ENCODE data around the gene AKT3.

Gene AKT3

GRCh38 chr1:243730487-243731150, 119.4 kb downstream of the AKT3 start:
- DNase-seq = no peak

DNA sequence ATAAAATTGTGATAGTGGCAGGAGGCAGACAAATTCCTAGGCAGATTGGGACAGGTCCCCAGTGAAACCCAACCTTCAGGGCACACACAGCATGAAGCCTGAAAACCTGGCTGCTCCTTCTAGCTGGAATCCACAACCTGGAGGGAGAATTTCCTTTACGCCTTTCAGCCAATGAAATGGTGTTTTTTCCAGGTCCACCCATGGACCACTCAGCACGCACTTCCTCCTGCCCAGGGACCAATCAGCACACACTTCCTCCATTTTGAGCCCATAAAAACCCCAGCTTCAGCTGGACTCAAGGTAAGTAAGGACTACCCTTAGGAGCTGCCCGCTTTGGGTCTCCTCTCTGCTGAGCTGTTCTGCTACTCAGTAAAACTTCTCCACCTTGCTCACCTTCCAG, 120.1 kb downstream of the AKT3 start:
- DNase-seq = no peak

GRCh38 chr1:243727503-243728203, 122.4 kb downstream of the AKT3 start:
- no peak for DNase-seq

DNA sequence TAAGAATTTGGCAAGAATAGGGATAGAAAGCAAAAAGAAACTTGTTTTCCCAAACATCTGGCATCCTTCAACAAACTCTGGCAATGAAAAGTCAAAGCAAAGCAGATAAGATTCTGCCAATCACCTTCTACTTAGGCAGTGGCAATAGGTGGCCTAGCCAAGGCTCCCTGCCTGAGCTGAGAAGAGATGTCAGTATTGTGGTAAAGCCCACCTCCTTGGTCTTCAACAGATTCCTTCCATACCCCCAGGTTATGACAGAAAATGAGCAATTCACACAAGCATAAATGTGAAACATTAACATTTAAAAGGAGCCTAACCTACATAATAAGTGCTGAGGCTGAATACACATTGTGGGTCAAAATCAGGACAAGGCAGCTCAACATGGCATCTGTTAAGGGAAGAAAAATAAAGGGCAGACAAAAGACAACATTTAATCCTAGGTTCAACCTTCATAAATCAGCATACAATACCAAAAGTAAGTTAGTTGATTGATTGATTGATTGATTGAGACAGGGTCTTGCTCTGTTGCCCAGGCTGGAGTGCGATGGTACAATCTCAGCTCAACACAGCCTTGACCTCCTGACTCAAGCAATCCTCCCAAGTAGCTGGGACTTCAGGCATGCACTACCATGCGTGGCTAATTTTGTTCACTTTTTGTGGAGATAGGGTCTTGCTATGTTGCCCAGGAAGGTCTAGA, 123.1 kb downstream of the AKT3 start:
- DNase-seq = no peak

DNA sequence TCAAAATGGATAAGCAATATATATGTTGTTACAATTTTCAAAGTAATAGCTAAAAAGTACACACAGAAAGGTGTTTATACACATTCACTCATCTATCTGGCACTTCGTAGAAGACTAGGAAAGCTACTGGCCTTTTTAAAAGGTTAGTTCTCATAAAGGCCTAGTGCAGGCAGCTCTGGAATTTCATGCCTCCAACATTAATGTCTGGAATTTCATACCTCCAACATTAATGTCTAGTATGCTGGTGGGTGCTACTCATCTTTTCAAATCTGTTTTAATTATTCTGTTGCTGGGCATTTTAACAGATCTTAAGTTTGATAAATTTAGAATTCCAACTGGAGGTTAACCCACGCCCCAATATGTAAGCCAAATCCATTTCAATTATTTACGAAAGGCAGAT, 124.2 kb downstream of the AKT3 start:
- no peak for DNase-seq

DNA sequence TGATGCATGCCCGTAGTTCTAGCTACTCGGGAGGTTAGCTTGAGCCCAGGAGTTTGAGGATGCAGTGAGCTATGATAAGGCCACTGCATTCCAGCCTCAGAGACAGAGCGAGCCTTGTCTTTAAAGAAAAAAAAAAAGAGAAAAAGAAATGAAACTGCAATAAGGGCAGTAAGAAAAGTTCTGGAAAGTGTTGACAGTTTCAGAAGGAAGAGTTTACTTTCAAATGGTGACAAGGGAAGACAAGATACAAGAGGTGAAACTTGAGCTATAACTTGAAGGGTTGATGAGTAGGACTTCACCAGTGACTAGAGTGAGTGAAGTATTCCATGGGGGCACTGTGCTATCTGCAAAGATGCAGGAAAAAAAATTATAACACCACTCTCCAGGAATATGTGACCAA, 125.0 kb downstream of the AKT3 start:
- no peak for DNase-seq

DNA sequence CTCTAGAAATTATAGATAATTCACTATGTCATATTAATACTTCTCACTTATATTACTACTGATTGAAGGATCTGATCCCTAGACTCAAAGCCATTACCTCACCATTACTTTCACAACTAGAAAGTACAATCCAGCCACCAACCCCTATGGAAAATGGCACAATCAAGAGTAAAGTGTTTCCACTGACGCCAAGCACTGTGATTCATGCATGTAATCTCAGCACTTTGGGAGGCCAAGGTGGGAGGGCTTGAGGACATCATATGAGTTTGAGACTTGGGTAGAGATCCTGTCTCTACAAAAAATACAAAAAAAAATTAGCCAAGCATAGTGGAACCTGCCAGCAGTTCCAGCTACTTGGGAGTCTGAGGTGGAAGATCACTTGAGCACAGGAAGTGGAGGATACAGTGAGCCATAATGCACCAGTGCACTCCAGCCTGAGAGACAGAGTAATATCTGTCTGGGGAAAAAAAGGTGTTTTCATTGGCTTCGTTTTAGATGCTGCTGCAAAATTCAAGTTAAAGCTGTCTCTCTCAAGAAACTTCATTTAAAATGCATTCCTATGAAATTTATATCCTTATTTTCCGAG, 126.5 kb downstream of the AKT3 start:
- DNase-seq = peak; percentile 99

DNA sequence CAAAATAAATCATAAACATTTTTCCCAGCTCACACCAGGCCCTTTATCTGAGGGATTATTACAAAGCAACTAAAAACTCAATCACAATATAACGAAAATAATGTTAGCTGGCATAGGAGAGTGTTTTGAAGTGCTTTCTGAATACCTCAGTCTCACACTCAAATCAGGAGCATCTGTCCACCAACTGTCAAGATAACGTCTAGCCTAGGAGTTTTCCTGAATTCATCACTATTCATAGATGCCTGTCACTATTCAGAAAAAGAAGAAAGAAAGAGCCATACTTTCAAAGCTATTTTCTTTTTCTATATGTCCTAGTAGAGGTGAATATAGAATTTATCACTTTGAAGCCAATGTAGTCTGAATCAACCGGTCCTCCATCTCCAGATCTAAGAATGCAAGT, 127.0 kb downstream of the AKT3 start:
- peak; percentile 100 for DNase-seq

GRCh38 chr1:243719476-243719875, 130.6 kb downstream of the AKT3 start:
- DNase-seq = no peak

DNA sequence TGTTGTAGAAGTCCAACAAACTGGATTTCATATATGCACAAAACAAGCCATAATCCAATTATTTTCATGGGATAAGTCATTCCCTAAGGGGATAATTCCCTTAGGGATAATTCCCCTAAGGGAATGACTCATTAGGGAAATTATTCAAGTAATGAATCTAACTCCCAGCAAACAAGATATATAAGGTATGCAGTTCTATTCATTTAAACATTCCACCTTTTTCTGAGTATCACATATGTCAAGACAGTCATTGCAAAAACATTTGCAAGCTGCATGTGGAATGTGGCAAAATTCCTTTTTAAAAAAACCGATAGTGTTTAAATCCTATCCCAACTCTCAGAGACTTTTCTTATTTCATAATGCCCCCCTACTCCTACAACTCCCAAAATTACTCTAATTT, 131.2 kb downstream of the AKT3 start:
- DNase-seq = no peak

DNA sequence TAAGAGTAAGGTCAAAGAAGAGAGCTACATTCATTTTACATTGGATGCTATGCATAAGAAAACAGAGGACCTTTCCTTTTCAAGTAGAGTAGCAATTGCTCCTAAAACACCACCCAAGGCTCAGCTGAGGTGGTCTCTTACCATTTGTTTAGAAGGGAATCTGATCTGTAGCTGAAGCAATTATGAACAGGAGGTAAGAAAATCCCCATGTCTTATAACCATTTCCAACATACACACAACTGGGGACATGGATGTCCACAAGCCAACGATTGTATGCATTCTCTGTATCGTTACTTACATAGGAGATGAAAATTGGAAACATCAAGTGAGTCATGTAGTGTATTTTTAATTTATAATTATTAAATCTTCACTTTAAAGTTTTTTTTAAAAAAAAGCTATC, 132.0 kb downstream of the AKT3 start:
- DNase-seq = no peak

GRCh38 chr1:243716906-243717305, 133.1 kb downstream of the AKT3 start:
- DNase-seq = no peak

DNA sequence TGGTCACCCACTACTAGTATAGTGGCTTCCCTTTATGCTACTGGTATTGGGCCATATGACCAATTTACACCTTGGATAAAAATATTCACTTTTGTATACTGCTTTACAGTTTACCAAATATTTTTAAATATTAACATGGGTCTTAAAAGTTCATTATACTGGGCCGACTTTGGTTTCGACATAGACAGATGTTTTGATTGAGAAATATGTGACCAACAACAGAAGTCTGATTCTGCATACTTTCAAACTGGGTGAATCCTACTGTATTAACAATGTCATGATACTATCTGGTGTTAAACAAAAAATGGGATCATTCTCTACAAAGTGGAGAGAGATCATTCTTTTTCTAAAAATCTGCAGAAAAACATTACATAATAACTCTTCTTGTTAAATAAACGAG, 134.8 kb downstream of the AKT3 start:
- DNase-seq = no peak

- DNase-seq = peak; percentile 100
Measured at GRCh38 chr1:243713470-243714186, 136.4 kb downstream of the AKT3 start.

DNA sequence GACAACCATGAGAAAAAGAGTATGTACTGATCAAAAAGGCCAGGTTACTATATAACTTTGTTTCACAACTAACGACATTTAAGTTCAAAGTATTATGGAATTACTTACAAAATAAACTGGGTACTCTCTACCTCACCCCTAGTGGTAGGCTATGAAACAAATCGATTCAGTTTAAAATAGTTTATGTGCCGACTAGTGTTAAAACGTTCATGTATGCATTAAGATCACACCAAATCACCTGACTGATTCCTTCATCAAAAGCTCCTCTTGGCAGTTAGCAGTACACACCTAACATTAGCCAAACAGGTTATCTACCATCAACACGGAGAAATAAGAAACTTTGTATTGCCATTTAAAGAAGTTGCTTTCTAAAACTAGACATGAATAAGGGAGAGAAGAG, 137.1 kb downstream of the AKT3 start:
- peak; percentile 100 for DNase-seq

DNA sequence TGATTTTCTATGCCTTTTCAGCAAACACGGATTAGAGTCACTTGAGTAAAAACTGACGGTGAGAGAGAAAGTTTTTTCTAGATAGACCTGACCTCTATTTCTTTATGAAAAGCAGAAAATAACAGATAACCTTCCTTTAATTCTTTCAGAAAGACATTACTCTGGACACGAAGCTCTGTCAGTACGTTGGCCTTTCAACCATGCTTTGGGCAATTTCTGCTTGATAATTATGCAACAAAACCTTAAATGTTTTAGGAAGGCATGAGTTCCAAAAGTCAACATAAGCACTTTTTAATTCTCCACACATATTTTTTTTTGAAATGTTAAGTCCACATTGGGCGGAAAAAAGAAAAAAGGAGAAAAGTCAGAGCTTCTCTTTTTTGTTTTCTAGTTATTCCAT, 137.8 kb downstream of the AKT3 start:
- peak; percentile 99 for DNase-seq

GRCh38 chr1:243710467-243710866, 139.6 kb downstream of the AKT3 start:
- no peak for DNase-seq

- peak; percentile 97 for DNase-seq
Measured at GRCh38 chr1:243708210-243708609, 141.8 kb downstream of the AKT3 start.

- no peak for DNase-seq
Measured at GRCh38 chr1:243706563-243706962, 143.5 kb downstream of the AKT3 start.

DNA sequence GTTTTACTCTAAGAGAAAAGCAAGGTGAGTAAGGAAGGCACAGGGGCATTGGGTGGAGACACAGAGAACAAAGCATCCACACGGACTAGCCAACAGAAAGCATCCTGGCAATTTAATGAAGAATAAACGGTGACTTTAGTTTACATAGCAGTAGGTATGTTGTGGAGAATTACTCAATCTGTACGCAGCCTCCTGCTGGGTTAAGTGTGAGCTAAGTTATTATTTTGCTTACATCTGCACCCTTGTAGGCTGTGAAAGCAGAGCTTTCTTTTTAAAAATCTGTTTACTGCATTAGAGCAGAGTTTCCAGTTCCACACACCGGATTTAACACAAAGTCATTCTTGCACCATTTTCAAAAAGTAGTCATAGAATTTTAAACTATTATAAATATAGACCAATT, 144.5 kb downstream of the AKT3 start:
- DNase-seq = no peak

DNA sequence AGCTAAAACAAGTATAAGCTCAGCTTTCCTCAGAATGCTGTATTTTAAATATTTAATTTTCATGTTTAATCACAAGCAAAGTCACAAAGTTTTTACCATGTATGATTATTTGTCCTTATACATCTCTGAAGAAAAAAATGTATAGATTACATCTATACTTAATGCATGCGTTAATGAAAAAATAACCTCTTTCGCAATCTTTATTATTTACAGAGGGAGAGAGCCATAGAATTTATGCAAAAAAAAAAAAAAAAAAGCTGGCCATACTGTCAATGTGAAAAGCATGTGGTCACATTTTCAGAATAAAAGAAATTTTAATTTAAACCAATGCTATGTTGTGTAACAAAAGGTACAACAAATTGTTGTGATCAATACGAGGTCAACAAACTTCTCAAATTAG, 148.2 kb downstream of the AKT3 start:
- DNase-seq = no peak

- DNase-seq = peak; percentile 100
Measured at GRCh38 chr1:243693800-243694199, 156.2 kb downstream of the AKT3 start.

DNA sequence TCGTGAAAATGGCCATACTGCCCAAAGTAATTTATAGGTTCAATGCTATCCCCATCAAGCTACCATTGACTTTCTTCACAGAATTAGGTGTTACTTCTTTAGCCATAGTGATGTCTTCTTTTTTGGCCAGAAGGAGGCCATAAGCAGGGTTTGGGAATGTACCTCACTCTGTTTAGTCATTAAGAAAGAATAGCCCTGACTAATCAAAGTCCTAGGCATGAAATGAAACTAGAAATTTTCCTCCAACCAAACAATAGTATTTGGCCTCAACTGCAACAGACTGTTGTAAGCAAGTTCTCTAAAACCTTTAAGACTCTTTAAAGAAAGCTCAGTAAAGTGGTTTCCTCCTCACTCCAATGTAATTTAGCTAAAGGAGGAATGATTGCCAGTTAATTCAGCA, 163.9 kb downstream of the AKT3 start:
- no peak for DNase-seq
